GM12878 (cell line): ENCODE measurements around the gene GNPTG. TPM values are rescaled to one million over a fixed set of nuclear protein-coding genes. Genes with fewer than 3 reads are reported as not detected.

Source experiments
- ATAC-seq: fragments of 200-7000 bp; cut with Tn5 transposase; 3 replicates; pipeline ENCODE4 v1.9.1; 2020; ENCODE audit warnings: mild to moderate bottlenecking, moderate library complexity
- BruUV-seq: library from RNA; stranded (reverse); fragments of 400-500 nt; replicated peaks from 2 replicates; lab custom pipeline; 2021; lab: Mats Ljungman, UMichigan
- CTCF ChIA-PET: fragments of 300-600 bp; sonication (Branson Sonifier 250); formaldehyde crosslinking; extraction: SDS; loops from one replicate; lab custom pipeline; 2021; ENCODE audit warnings: inconsistent platforms; lab: Yijun Ruan, JAX
- POLR2A ChIA-PET: fragments of 350-600 bp; formaldehyde crosslinking; extraction: SDS; loops from one replicate; lab custom pipeline; 2021; ENCODE audit warnings: inconsistent platforms; lab: Charles Lee
- RAD21 ChIA-PET: fragments of 300-600 bp; sonication (Branson Sonifier 250); formaldehyde crosslinking; loops from one replicate; lab custom pipeline; 2023; ENCODE audit warnings: antibody characterized with exemption; ENCODE audit not compliant: unreplicated experiment; lab: Charles Lee
- SMC1A ChIA-PET: fragments of 300-600 bp; sonication (Branson Sonifier 250); formaldehyde crosslinking; loops from one replicate; lab custom pipeline; 2023; ENCODE audit not compliant: unreplicated experiment, uncharacterized antibody; lab: Charles Lee
- DNase-seq: peaks from one replicate; pipeline ENCODE4 v3.0.0-alpha.2; 2011; ENCODE audit warnings: low read depth, low spot score
- FAIRE-seq: peaks from 3 replicates; lab custom pipeline; 2011; peaks lifted over from hg19 to GRCh38; lab: Jason Lieb, UNC
- H2AFZ ChIP-seq: 2 replicates; pipeline ENCODE4 v1.6.0; 2011; ENCODE audit warnings: low read depth, low read length, control low read depth; ENCODE audit not compliant: control insufficient read depth
- H3K27ac ChIP-seq: 2 replicates; pipeline ENCODE4 v1.5.1; 2011; ENCODE audit warnings: control low read depth; ENCODE audit not compliant: control insufficient read depth, insufficient read depth
- H3K27me3 ChIP-seq, 2 experiments: replicated peaks in 1 of 2; 2 replicates each; pipeline versions ENCODE4 v1.6.0 to v1.6.1; 2011; ENCODE audit warnings: low read length in 1 of 2; ENCODE audit not compliant: control insufficient read depth in 2 of 2, insufficient read depth in 2 of 2
- H3K36me3 ChIP-seq, 2 experiments: 2 replicates each; pipeline ENCODE4 v1.5.1; 2011; ENCODE audit warnings: low read length in 1 of 2; ENCODE audit not compliant: control insufficient read depth in 2 of 2, insufficient read depth in 2 of 2
- H3K4me1 ChIP-seq: 2 replicates; pipeline ENCODE4 v1.6.1; 2011; ENCODE audit warnings: mild to moderate bottlenecking, low read length, moderate library complexity, mixed read lengths; ENCODE audit not compliant: control insufficient read depth, insufficient read depth
- H3K4me2 ChIP-seq: 2 replicates; pipeline ENCODE4 v1.6.0; 2011; ENCODE audit warnings: control low read depth; ENCODE audit not compliant: control insufficient read depth, insufficient read depth
- H3K4me3 ChIP-seq: fragments of 200-600 bp; sonication (generic); 2 replicates; pipeline ENCODE4 v1.5.1; 2016
- H3K79me2 ChIP-seq: 2 replicates; pipeline ENCODE4 v1.6.0; 2011; ENCODE audit warnings: low read length; ENCODE audit not compliant: control insufficient read depth, insufficient read depth
- H3K9ac ChIP-seq: 2 replicates; pipeline ENCODE4 v1.8.0; 2011; ENCODE audit warnings: low read length, control low read depth, mixed read lengths; ENCODE audit not compliant: control insufficient read depth, insufficient read depth
- H3K9me3 ChIP-seq: replicated peaks from 3 replicates; pipeline ENCODE4 v1.5.1; 2011; ENCODE audit warnings: mild to moderate bottlenecking, low read length; ENCODE audit not compliant: control insufficient read depth, insufficient read depth
- H4K20me1 ChIP-seq: 2 replicates; pipeline ENCODE4 v1.6.0; 2011; ENCODE audit not compliant: control insufficient read depth, insufficient read depth
- CHD1 ChIP-seq: IDR thresholded peaks from 2 replicates; pipeline ENCODE4 v1.6.1; 2012; ENCODE audit warnings: low read depth, low read length, improper control_type of control experiment
- CHD2 ChIP-seq: IDR thresholded peaks from 2 replicates; pipeline ENCODE4 v1.6.1; 2011; ENCODE audit warnings: low read depth, low read length, improper control_type of control experiment, borderline replicate concordance
- CREM ChIP-seq: IDR thresholded peaks from 2 replicates; pipeline ENCODE4 v1.6.1; 2014; ENCODE audit warnings: antibody characterized with exemption, low read depth
- FOXM1 ChIP-seq: IDR thresholded peaks from 2 replicates; pipeline ENCODE4 v1.6.1; 2012; ENCODE audit warnings: low read depth, mild to moderate bottlenecking, inconsistent platforms, low read length, moderate library complexity
- IRF3 ChIP-seq: fragments of 450-650 bp; IDR thresholded peaks from 2 replicates; pipeline ENCODE4 v1.6.1; 2014; ENCODE audit warnings: mild to moderate bottlenecking
- MXI1 ChIP-seq: fragments of 150-350 bp; IDR thresholded peaks from 2 replicates; pipeline ENCODE4 v1.6.1; 2011; ENCODE audit warnings: low read depth, mild to moderate bottlenecking, inconsistent platforms, low read length, improper control_type of control experiment
- NR2F1 ChIP-seq: fragments of 450-650 bp; conservative IDR thresholded peaks from 2 replicates; pipeline ENCODE4 v1.6.1; 2017; ENCODE audit warnings: mild to moderate bottlenecking
- POLR2AphosphoS5 ChIP-seq: IDR thresholded peaks from 2 replicates; pipeline ENCODE4 v1.6.1; 2011; ENCODE audit warnings: mild to moderate bottlenecking, low read length, inconsistent platforms
- SIX5 ChIP-seq: IDR thresholded peaks from 2 replicates; pipeline ENCODE4 v1.6.1; 2011; ENCODE audit warnings: mild to moderate bottlenecking, low read depth, low read length, moderate library complexity; ENCODE audit not compliant: severe bottlenecking
- SMAD5 ChIP-seq: IDR thresholded peaks from 2 replicates; pipeline ENCODE4 v1.6.1; 2016; ENCODE audit warnings: antibody characterized with exemption, low read depth
- TCF7 ChIP-seq: IDR thresholded peaks from 2 replicates; pipeline ENCODE4 v1.6.1; 2014; ENCODE audit warnings: antibody characterized with exemption, borderline replicate concordance
- USF2 ChIP-seq: IDR thresholded peaks from 2 replicates; pipeline ENCODE4 v1.6.1; 2011; ENCODE audit warnings: low read depth, low read length, improper control_type of control experiment, borderline replicate concordance
- ZNF622 ChIP-seq: fragments of 450-650 bp; IDR thresholded peaks from 2 replicates; pipeline ENCODE4 v1.6.1; 2017; ENCODE audit warnings: mild to moderate bottlenecking, inconsistent platforms
- WGBS: methylation state at CpG from one replicate; pipeline ENCODE4 v1.1.6; 2016; ENCODE audit warnings: low lambda C conversion rate; ENCODE audit not compliant: insufficient replicate concordance, insufficient coverage; ENCODE audit errors: missing lambda C conversion rate; 5-methylcytosine and 5-hydroxymethylcytosine counted together
- in situ Hi-C: fragments of 300-500 bp; cut with MboI; formaldehyde crosslinking; loops from 9 replicates; pipeline ENCODE4 v1.14.3; 2018; ENCODE audit warnings: mixed read lengths
- intact Hi-C: fragments of 100-400 bp; cut with micrococcal nuclease; formaldehyde crosslinking; loops from one replicate; pipeline ENCODE4 v1.14.2; 2022; ENCODE audit not compliant: unreplicated experiment
- polyA plus RNA-seq, 11 experiments: library from polyadenylated mRNA; depleted of rRNA in 4 of 11; unstranded in 6 of 11; stranded (reverse) in 5 of 11; fragments of >200 nt; fragmentation: Nextera tagmentation in 4 of 11; fragmentation: Illumina TruSeq in 1 of 11; extraction: Ambion mirVana in 4 of 11; extraction: Trizol in 1 of 11; gene quantifications; 1 replicate in 1 of 11; 2 replicates in 10 of 11; pipeline versions ENCODE4 v1.2.1 to v1.2.3, GENCODE V29; 2011 to 2016; ENCODE audit warnings: inconsistent platforms in 2 of 11, missing spikeins in 2 of 11, low read depth in 1 of 11
- total RNA-seq, 4 experiments: library from RNA; depleted of rRNA in 3 of 4; stranded (reverse); fragments of >200 nt in 3 of 4; fragmentation: Illumina TruSeq in 1 of 4; extraction: Trizol in 1 of 4; gene quantifications; 2 replicates each; pipeline versions ENCODE4 v1.2.1 to v1.2.3, GENCODE V29; 2013 to 2021

GNPTG gene
- total and polyA plus RNA-seq, 10 of the 15 experiments (the other 5 are each of a cell fraction or from before 2014, with no cell fraction given) = 0.80 to 32.6 (median 20.9) TPM

- FAIRE-seq (no peak), DNase-seq (no peak), ATAC-seq (no peak)
- intact Hi-C loops = no loop called here
- H3K4me3 ChIP-seq = no peak overlapping the region
- TF ChIP-seq SMAD5 (no peak), MXI1 (no peak), FOXM1 (no peak), NR2F1 (no peak), ZNF622 (no peak), POLR2AphosphoS5 (no peak), CREM (no peak), USF2 (no peak), SIX5 (no peak), CHD2 (no peak), IRF3 (no peak), CHD1 (no peak), TCF7 (no peak)
- no peaks in the 10 kb centered on the region for H3K9me3 ChIP-seq
- ChIA-PET SMC1A (no interaction called here), CTCF (interaction anchor here (0.6 to 1.4 kb wide), 3 partner anchors 40 to 370 kb away, joined by 3 to 7 read pairs (median 3); no protein-coding TSS in a partner anchor), RAD21 (interaction anchor here (1.4 kb wide), 1 partner anchor 33 kb away, joined by 3 read pairs; no protein-coding TSS in a partner anchor), POLR2A (interaction anchor here (1.5 kb wide), 1 partner anchor 11 kb away, joined by 3 read pairs; no protein-coding TSS in a partner anchor)
- no peak overlapping the region for H3K9ac ChIP-seq
- H3K27me3 ChIP-seq = no peaks in the 10 kb centered on the region
- 59% methylated on average over 36 of the region's 39 CpGs for WGBS
- peaks cover 11% of the 10 kb centered on the region for H3K4me1 ChIP-seq
- H3K36me3 ChIP-seq = no peaks in the 10 kb centered on the region
- no TSS peak for BruUV-seq
- in situ Hi-C loops = no loop called here
- peak overlapping the region; percentile 78; the same call in 1 of the 2 replicates for H3K4me2 ChIP-seq
- H3K27ac ChIP-seq = no peak overlapping the region
- no peaks in the 10 kb centered on the region for H4K20me1 ChIP-seq
- H3K79me2 ChIP-seq = no peaks in the 10 kb centered on the region
- H2AFZ ChIP-seq = no peak overlapping the region
These were observed 10.0 kb upstream of the GNPTG start for GRCh38 chr16:1341495-1342420.
